Activated CD8-positive, alpha-beta memory T cell treated with anti-CD3 and anti-CD28 coated beads for 1 hour (primary cell): ENCODE data around the gene MXI1.
"Not testable (repeated sequence)": the region's sequence is repeated elsewhere in the genome, so short reads cannot be mapped to it uniquely, and the experiment has no call there.

ENCODE experiments used
- DNase-seq, 2 donors: peaks; one replicate each; pipeline ENCODE4 v3.0.0-alpha.2; 2020; ENCODE audit warnings: low read depth in 1 of 2; ENCODE audit errors: extremely low read depth in 1 of 2

MXI1 gene

GRCh38 chr10:110237894-110238480 lies 30.6 kb downstream of the MXI1 start:
- DNase-seq, result no peak

GRCh38 chr10:110239892-110240291 lies 32.5 kb downstream of the MXI1 start:
- DNase-seq, result no peak

- no peak for DNase-seq
Measured at GRCh38 chr10:110241407-110241806, 34.0 kb downstream of the MXI1 start.

- DNase-seq, result no peak
Measured at GRCh38 chr10:110241841-110242240, 34.4 kb downstream of the MXI1 start.

GRCh38 chr10:110242511-110242910 lies 35.1 kb downstream of the MXI1 start:
- DNase-seq, result no peak

GRCh38 chr10:110244550-110244949 lies 37.1 kb downstream of the MXI1 start:
- no peak for DNase-seq

- DNase-seq, result not testable (repeated sequence)
Measured at GRCh38 chr10:110247833-110248232, 40.4 kb downstream of the MXI1 start.

- not testable (repeated sequence) for DNase-seq
Measured at GRCh38 chr10:110249489-110249888, 42.1 kb downstream of the MXI1 start.

- not testable (repeated sequence) for DNase-seq
Measured at GRCh38 chr10:110251392-110251791, 44.0 kb downstream of the MXI1 start.

GRCh38 chr10:110252151-110252550 lies 44.7 kb downstream of the MXI1 start:
- DNase-seq, result no peak

GRCh38 chr10:110254467-110254866 lies 47.1 kb downstream of the MXI1 start:
- DNase-seq, result no peak

- DNase-seq, result no peak
Measured at GRCh38 chr10:110258542-110258941, 51.1 kb downstream of the MXI1 start.

- no peak for DNase-seq
Measured at GRCh38 chr10:110259317-110259716, 51.9 kb downstream of the MXI1 start.

- no peak for DNase-seq
Measured at GRCh38 chr10:110260746-110261477, 53.5 kb downstream of the MXI1 start.

GRCh38 chr10:110263164-110263563 lies 55.8 kb downstream of the MXI1 start:
- DNase-seq, result no peak

- no peak for DNase-seq
Measured at GRCh38 chr10:110265573-110266193, 58.3 kb downstream of the MXI1 start.

GRCh38 chr10:110267276-110267675 lies 59.9 kb downstream of the MXI1 start:
- no peak for DNase-seq

GRCh38 chr10:110268442-110268841 lies 61.0 kb downstream of the MXI1 start:
- no peak for DNase-seq

- DNase-seq, result no peak
Measured at GRCh38 chr10:110268971-110269370, 61.6 kb downstream of the MXI1 start.

GRCh38 chr10:110269374-110270318 lies 62.2 kb downstream of the MXI1 start:
- DNase-seq, result no peak

GRCh38 chr10:110272995-110273394 lies 65.6 kb downstream of the MXI1 start:
- DNase-seq, result not testable (repeated sequence)
